Liver (tissue), 9 donors: Measurements from ENCODE around the gene ASCC1. TPM values are rescaled to one million over a fixed set of nuclear protein-coding genes. Genes with fewer than 3 reads are reported as not detected.

ENCODE experiments used
- DNase-seq: peaks from one replicate; pipeline ENCODE4 v3.0.0-alpha.2; 2017; ENCODE audit warnings: low spot score
- H3K27ac ChIP-seq, 2 donors: one replicate each; pipeline ENCODE4 v1.7.0; 2013; ENCODE audit warnings: inconsistent platforms in 2 of 2, low read length in 2 of 2, control low read depth in 1 of 2, low read depth in 1 of 2, mild to moderate bottlenecking in 1 of 2
- H3K27me3 ChIP-seq, 4 donors: one replicate each; pipeline versions ENCODE4 v1.6.1 to v1.7.0; 2013; ENCODE audit warnings: low read length in 3 of 4, inconsistent platforms in 1 of 4, mild to moderate bottlenecking in 1 of 4, moderate library complexity in 1 of 4; ENCODE audit not compliant: control insufficient read depth in 4 of 4, insufficient read depth in 4 of 4
- H3K36me3 ChIP-seq, 4 donors: one replicate each; pipeline versions ENCODE4 v1.6.1 to v1.7.0; 2013; ENCODE audit warnings: low read length in 3 of 4, mild to moderate bottlenecking in 3 of 4, low read depth in 1 of 4, moderate library complexity in 1 of 4; ENCODE audit not compliant: control insufficient read depth in 4 of 4, insufficient read depth in 3 of 4
- H3K4me1 ChIP-seq, 4 donors: one replicate each; pipeline versions ENCODE4 v1.6.1 to v1.7.0; 2013; ENCODE audit warnings: low read length in 3 of 4, mild to moderate bottlenecking in 3 of 4, moderate library complexity in 1 of 4; ENCODE audit not compliant: control insufficient read depth in 4 of 4, insufficient read depth in 4 of 4
- H3K4me3 ChIP-seq, 3 donors: one replicate each; pipeline versions ENCODE4 v1.6.1 to v1.7.0; 2013; ENCODE audit warnings: low read length in 3 of 3, control low read depth in 1 of 3, low read depth in 1 of 3, mild to moderate bottlenecking in 1 of 3
- H3K9ac ChIP-seq, 2 donors: one replicate each; pipeline ENCODE4 v1.7.0; 2013; ENCODE audit warnings: low read length in 2 of 2, mild to moderate bottlenecking in 2 of 2, moderate library complexity in 2 of 2, control low read depth in 1 of 2, low read depth in 1 of 2
- H3K9me3 ChIP-seq, 4 donors: one replicate each; pipeline versions ENCODE4 v1.6.1 to v1.7.0; 2013; ENCODE audit warnings: low read length in 3 of 4; ENCODE audit not compliant: control insufficient read depth in 4 of 4
- EGR1 ChIP-seq, 2 donors: IDR thresholded peaks; 2 replicates each; pipeline ENCODE4 v1.6.1; 2016 to 2018; ENCODE audit warnings: antibody characterized with exemption in 2 of 2, low read depth in 2 of 2
- FOXA1 ChIP-seq: IDR thresholded peaks from 2 replicates; pipeline ENCODE4 v1.6.1; 2016; ENCODE audit warnings: antibody characterized with exemption
- FOXA2 ChIP-seq: IDR thresholded peaks from 2 replicates; pipeline ENCODE4 v1.6.1; 2016; ENCODE audit warnings: antibody characterized with exemption
- HNF4A ChIP-seq, 2 donors: conservative IDR thresholded peaks; 2 replicates each; pipeline ENCODE4 v1.6.1; 2016; ENCODE audit warnings: antibody characterized with exemption in 2 of 2, mild to moderate bottlenecking in 2 of 2
- HNF4G ChIP-seq: IDR thresholded peaks from 2 replicates; pipeline ENCODE4 v1.6.1; 2016; ENCODE audit warnings: antibody characterized with exemption
- JUND ChIP-seq, 2 donors: IDR thresholded peaks; 2 replicates each; pipeline ENCODE4 v1.6.1; 2016; ENCODE audit warnings: antibody characterized with exemption in 2 of 2
- NR2F2 ChIP-seq: IDR thresholded peaks from 2 replicates; pipeline ENCODE4 v1.6.1; 2016; ENCODE audit warnings: antibody characterized with exemption
- RAD21 ChIP-seq, 2 donors: IDR thresholded peaks; 2 replicates each; pipeline ENCODE4 v1.6.1; 2016; ENCODE audit warnings: antibody characterized with exemption in 2 of 2, mild to moderate bottlenecking in 2 of 2
- RXRA ChIP-seq, 2 donors: IDR thresholded peaks; 2 replicates each; pipeline ENCODE4 v1.6.1; 2017 to 2018; ENCODE audit warnings: antibody characterized with exemption in 2 of 2, mild to moderate bottlenecking in 1 of 2
- SP1 ChIP-seq: IDR thresholded peaks from 2 replicates; pipeline ENCODE4 v1.6.1; 2018; ENCODE audit warnings: antibody characterized with exemption, mild to moderate bottlenecking
- TAF1 ChIP-seq: conservative IDR thresholded peaks from 2 replicates; pipeline ENCODE4 v1.6.1; 2016; ENCODE audit warnings: antibody characterized with exemption, mild to moderate bottlenecking
- YY1 ChIP-seq: IDR thresholded peaks from 2 replicates; pipeline ENCODE4 v1.6.1; 2016; ENCODE audit warnings: antibody characterized with exemption, mild to moderate bottlenecking
- WGBS: extraction: QIAGEN DNeasy Blood & Tissue Kit; methylation state at CpG from one replicate; pipeline ENCODE4 v1.1.7; 2013; 5-methylcytosine and 5-hydroxymethylcytosine counted together
- polyA plus RNA-seq, 2 donors: library from polyadenylated mRNA; stranded (reverse) in 1 of 2; unstranded in 1 of 2; fragments of 200-250 nt in 1 of 2; fragments of >200 nt in 1 of 2; fragmentation: Nextera tagmentation in 1 of 2; extraction: Ambion mirVana in 1 of 2; gene quantifications; one replicate each; pipeline versions ENCODE4 v1.2.1 to v1.2.3, GENCODE V29; 2013 to 2015
- total RNA-seq, 2 donors: library from RNA; depleted of rRNA; stranded (reverse); fragments of >200 nt; gene quantifications; one replicate each; pipeline ENCODE4 v1.2.3, GENCODE V29; 2014
- TF ChIP-seq, protein P1 (sequence below): IDR thresholded peaks from 2 replicates; pipeline ENCODE4 v1.6.1; 2016; ENCODE audit warnings: antibody characterized with exemption
- TF ChIP-seq, protein P2 (sequence below): IDR thresholded peaks from 2 replicates; pipeline ENCODE4 v1.6.1; 2016; ENCODE audit warnings: antibody characterized with exemption
- TF ChIP-seq, protein P3 (sequence below): IDR thresholded peaks from 2 replicates; pipeline ENCODE4 v1.6.1; 2016; ENCODE audit warnings: antibody characterized with exemption
- TF ChIP-seq, protein P4 (sequence below): IDR thresholded peaks from 2 replicates; pipeline ENCODE4 v1.6.1; 2016; ENCODE audit warnings: antibody characterized with exemption, mild to moderate bottlenecking
- TF ChIP-seq, protein P5 (sequence below): fragments of 150-350 bp; IDR thresholded peaks from 2 replicates; pipeline ENCODE4 v1.5.1; 2017; ENCODE audit warnings: improper control_type of control experiment, low read depth, low read length; ENCODE audit not compliant: missing input control
- donor health status: healthy.
- donor health status: healthy.
- donor health status: healthy.
- donor health status: healthy.
- donor health status: healthy.

The ASCC1 gene
- total and polyA plus RNA-seq, 4 donors = 6.9 to 13.9 (median 10.2) TPM

DNA sequence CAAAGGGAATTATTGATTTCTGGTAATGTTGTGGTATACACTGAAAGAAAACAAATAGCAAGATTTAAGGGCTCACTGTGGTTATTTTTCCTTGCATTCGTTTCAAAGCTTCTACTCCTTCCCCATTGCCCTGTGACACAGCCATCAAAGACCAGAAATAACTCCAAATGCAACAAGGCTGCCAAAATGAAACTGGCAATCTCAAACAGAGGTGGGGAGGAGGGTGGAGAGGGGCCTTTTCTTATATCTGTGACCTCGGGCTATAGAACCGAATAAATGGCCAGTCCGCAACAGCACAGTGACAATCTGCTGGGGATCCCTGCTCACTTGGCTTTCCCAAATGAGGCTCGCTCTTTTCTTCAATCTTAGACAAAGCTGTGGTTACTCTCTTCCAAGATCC is 110.4 kb downstream of the ASCC1 start (continued):
- TF ChIP-seq, protein P1, sequence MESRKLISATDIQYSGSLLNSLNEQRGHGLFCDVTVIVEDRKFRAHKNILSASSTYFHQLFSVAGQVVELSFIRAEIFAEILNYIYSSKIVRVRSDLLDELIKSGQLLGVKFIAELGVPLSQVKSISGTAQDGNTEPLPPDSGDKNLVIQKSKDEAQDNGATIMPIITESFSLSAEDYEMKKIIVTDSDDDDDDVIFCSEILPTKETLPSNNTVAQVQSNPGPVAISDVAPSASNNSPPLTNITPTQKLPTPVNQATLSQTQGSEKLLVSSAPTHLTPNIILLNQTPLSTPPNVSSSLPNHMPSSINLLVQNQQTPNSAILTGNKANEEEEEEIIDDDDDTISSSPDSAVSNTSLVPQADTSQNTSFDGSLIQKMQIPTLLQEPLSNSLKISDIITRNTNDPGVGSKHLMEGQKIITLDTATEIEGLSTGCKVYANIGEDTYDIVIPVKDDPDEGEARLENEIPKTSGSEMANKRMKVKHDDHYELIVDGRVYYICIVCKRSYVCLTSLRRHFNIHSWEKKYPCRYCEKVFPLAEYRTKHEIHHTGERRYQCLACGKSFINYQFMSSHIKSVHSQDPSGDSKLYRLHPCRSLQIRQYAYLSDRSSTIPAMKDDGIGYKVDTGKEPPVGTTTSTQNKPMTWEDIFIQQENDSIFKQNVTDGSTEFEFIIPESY = no peak
- TF ChIP-seq JUND (IDR thresholded peaks at IDR 0.05) (no peak), RAD21 (IDR thresholded peaks at IDR 0.05) (no peak), FOXA2 (no peak), SP1 (no peak), YY1 (no peak)
- TF ChIP-seq, protein P2, sequence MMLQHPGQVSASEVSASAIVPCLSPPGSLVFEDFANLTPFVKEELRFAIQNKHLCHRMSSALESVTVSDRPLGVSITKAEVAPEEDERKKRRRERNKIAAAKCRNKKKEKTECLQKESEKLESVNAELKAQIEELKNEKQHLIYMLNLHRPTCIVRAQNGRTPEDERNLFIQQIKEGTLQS = no peak

DNA sequence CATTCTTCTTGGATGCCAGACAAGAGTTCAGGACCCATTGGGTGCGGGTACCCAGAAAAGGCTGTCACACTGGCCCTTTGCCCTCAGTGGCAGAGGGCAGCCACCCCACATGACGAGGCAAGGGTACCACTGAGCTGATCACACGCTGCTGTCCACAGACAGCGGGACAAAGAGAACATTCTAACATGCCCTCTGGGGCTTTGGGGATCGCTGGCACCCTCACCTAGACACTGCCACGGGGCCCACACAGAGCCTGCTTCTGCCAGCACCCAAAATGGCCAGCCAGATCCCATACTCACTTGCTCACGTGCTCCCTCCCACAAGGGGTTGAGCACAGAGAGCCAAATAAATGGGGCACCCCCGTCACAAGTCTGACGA is 111.0 kb downstream of the ASCC1 start:
- H3K4me1 ChIP-seq = peaks cover 0 to 3% (median 0%) of the 10 kb centered on the region in 4 donors
- no peak overlapping the region for H3K4me3 ChIP-seq
- H3K9me3 ChIP-seq = no peaks in the 10 kb centered on the region
- 98% methylated on average over 9 of the region's 9 CpGs for whole genome bisulfite sequencing
- TF ChIP-seq HNF4G (no peak), FOXA2 (no peak), RAD21 (IDR thresholded peaks at IDR 0.05) (no peak), RXRA (IDR thresholded peaks at IDR 0.05) (no peak), SP1 (no peak), JUND (IDR thresholded peaks at IDR 0.05) (no peak), HNF4A (conservative IDR thresholded peaks at IDR 0.05) (no peak), FOXA1 (no peak), EGR1 (IDR thresholded peaks at IDR 0.05; ENCODE audit: low read depth in 2 of 2) (no peak), TAF1 (no peak), YY1 (no peak), NR2F2 (no peak)
- TF ChIP-seq, protein P3, sequence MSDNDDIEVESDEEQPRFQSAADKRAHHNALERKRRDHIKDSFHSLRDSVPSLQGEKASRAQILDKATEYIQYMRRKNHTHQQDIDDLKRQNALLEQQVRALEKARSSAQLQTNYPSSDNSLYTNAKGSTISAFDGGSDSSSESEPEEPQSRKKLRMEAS = no peak
- TF ChIP-seq, protein P4, sequence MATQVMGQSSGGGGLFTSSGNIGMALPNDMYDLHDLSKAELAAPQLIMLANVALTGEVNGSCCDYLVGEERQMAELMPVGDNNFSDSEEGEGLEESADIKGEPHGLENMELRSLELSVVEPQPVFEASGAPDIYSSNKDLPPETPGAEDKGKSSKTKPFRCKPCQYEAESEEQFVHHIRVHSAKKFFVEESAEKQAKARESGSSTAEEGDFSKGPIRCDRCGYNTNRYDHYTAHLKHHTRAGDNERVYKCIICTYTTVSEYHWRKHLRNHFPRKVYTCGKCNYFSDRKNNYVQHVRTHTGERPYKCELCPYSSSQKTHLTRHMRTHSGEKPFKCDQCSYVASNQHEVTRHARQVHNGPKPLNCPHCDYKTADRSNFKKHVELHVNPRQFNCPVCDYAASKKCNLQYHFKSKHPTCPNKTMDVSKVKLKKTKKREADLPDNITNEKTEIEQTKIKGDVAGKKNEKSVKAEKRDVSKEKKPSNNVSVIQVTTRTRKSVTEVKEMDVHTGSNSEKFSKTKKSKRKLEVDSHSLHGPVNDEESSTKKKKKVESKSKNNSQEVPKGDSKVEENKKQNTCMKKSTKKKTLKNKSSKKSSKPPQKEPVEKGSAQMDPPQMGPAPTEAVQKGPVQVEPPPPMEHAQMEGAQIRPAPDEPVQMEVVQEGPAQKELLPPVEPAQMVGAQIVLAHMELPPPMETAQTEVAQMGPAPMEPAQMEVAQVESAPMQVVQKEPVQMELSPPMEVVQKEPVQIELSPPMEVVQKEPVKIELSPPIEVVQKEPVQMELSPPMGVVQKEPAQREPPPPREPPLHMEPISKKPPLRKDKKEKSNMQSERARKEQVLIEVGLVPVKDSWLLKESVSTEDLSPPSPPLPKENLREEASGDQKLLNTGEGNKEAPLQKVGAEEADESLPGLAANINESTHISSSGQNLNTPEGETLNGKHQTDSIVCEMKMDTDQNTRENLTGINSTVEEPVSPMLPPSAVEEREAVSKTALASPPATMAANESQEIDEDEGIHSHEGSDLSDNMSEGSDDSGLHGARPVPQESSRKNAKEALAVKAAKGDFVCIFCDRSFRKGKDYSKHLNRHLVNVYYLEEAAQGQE = no peak
- TF ChIP-seq, protein P5, sequence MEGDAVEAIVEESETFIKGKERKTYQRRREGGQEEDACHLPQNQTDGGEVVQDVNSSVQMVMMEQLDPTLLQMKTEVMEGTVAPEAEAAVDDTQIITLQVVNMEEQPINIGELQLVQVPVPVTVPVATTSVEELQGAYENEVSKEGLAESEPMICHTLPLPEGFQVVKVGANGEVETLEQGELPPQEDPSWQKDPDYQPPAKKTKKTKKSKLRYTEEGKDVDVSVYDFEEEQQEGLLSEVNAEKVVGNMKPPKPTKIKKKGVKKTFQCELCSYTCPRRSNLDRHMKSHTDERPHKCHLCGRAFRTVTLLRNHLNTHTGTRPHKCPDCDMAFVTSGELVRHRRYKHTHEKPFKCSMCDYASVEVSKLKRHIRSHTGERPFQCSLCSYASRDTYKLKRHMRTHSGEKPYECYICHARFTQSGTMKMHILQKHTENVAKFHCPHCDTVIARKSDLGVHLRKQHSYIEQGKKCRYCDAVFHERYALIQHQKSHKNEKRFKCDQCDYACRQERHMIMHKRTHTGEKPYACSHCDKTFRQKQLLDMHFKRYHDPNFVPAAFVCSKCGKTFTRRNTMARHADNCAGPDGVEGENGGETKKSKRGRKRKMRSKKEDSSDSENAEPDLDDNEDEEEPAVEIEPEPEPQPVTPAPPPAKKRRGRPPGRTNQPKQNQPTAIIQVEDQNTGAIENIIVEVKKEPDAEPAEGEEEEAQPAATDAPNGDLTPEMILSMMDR = no peak
- TF ChIP-seq, protein P2 = no peak
- H3K27me3 ChIP-seq = no peaks in the 10 kb centered on the region
- no peak overlapping the region for H3K9ac ChIP-seq
- DNase-seq = no peak
- H3K27ac ChIP-seq = no peak overlapping the region
- H3K36me3 ChIP-seq = peaks cover 3 to 10% (median 5%) of the 10 kb centered on the region in 4 donors
